GM23338 (cell line): ENCODE results near the gene MRPS14.
"Not testable (repeated sequence)": the region's sequence is repeated elsewhere in the genome, so short reads cannot be mapped to it uniquely, and the experiment has no call there.

Source experiments
- CTCF ChIP-seq, 2 experiments: fragments of 200-600 bp in 1 of 2; sonication (generic) in 1 of 2; conservative IDR thresholded peaks; 2 replicates each; pipeline versions ENCODE4 v1.5.1 to v1.6.1; 2016 to 2017; ENCODE audit warnings: antibody characterized with exemption in 2 of 2, low read depth in 2 of 2, mild to moderate bottlenecking in 2 of 2, moderate library complexity in 1 of 2
- EZH2 ChIP-seq: fragments of 200-600 bp; sonication (generic); IDR thresholded peaks from one replicate; pipeline ENCODE4 v1.8.0; 2017; ENCODE audit warnings: antibody characterized with exemption, mild to moderate bottlenecking, low read depth; ENCODE audit not compliant: unreplicated experiment
- EZH2phosphoT487 ChIP-seq: fragments of 200-600 bp; sonication (generic); IDR thresholded peaks from one replicate; pipeline ENCODE4 v1.8.1; 2018; ENCODE audit warnings: antibody characterized with exemption; ENCODE audit not compliant: unreplicated experiment
- POLR2AphosphoS5 ChIP-seq: IDR thresholded peaks from 2 replicates; pipeline ENCODE4 v1.6.1; 2016; ENCODE audit warnings: antibody characterized with exemption, low read depth

GRCh38 chr1:175044591-175044990, 21.4 kb upstream of the MRPS14 start:
- TF ChIP-seq CTCF (conservative IDR thresholded peaks at IDR 0.05; ENCODE audit: low read depth in 2 of 2); EZH2; EZH2phosphoT487; POLR2AphosphoS5: not testable (repeated sequence)
